Measurements from ENCODE around the gene NAA25.

- TF ChIP-seq EP300 (IDR thresholded peaks at IDR 0.05) (no peak), POLR2A (IDR thresholded peaks at IDR 0.05) (no peak), POLR2AphosphoS5 (IDR thresholded peaks at IDR 0.05) (no peak)
- TF ChIP-seq, protein P1, sequence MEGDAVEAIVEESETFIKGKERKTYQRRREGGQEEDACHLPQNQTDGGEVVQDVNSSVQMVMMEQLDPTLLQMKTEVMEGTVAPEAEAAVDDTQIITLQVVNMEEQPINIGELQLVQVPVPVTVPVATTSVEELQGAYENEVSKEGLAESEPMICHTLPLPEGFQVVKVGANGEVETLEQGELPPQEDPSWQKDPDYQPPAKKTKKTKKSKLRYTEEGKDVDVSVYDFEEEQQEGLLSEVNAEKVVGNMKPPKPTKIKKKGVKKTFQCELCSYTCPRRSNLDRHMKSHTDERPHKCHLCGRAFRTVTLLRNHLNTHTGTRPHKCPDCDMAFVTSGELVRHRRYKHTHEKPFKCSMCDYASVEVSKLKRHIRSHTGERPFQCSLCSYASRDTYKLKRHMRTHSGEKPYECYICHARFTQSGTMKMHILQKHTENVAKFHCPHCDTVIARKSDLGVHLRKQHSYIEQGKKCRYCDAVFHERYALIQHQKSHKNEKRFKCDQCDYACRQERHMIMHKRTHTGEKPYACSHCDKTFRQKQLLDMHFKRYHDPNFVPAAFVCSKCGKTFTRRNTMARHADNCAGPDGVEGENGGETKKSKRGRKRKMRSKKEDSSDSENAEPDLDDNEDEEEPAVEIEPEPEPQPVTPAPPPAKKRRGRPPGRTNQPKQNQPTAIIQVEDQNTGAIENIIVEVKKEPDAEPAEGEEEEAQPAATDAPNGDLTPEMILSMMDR (IDR thresholded peaks at IDR 0.05) = no peak
These were observed 18.3 kb upstream of the NAA25 start for GRCh38 chr12:112126911-112127310.
